Endothelial cell of hepatic sinusoid (primary cell): ENCODE data around the gene TAF6.

Experiments used
- in situ Hi-C: cut with HindIII; loops from 2 replicates; pipeline ENCODE4 v1.10.0; 2017; ENCODE audit warnings: low sequenced_read_pairs

Gene TAF6

GRCh38 chr7:100098913-100099312 is 20.2 kb downstream of the TAF6 start:
- in situ Hi-C loops: no loop called here

GRCh38 chr7:100095704-100096103 is 23.5 kb downstream of the TAF6 start:
- in situ Hi-C loops: no loop called here

- in situ Hi-C loops: no loop called here
Measured at GRCh38 chr7:100095289-100095688, 23.9 kb downstream of the TAF6 start.

- in situ Hi-C loops: no loop called here
Measured at GRCh38 chr7:100093925-100094486, 25.2 kb downstream of the TAF6 start.

GRCh38 chr7:100093498-100093897 is 25.7 kb downstream of the TAF6 start:
- in situ Hi-C loops: no loop called here

GRCh38 chr7:100093054-100093453 is 26.1 kb downstream of the TAF6 start:
- in situ Hi-C loops: no loop called here

- in situ Hi-C loops: no loop called here
Measured at GRCh38 chr7:100091411-100092181, 27.6 kb downstream of the TAF6 start.

- in situ Hi-C loops: no loop called here
Measured at GRCh38 chr7:100090527-100091410, 28.4 kb downstream of the TAF6 start.

GRCh38 chr7:100089458-100090196 is 29.5 kb downstream of the TAF6 start:
- in situ Hi-C loops: no loop called here

- in situ Hi-C loops: no loop called here
Measured at GRCh38 chr7:100088621-100089457, 30.3 kb downstream of the TAF6 start, which contains the start of gene COPS6. Gene COPS6, plus strand, starts transcription at chr7:100088969. Its CDS starts 22 bp downstream, at chr7:100088991.

GRCh38 chr7:100088095-100088620 is 31.0 kb downstream of the TAF6 start:
- in situ Hi-C loops: no loop called here

- in situ Hi-C loops: no loop called here
Measured at GRCh38 chr7:100087055-100087750, 32.0 kb downstream of the TAF6 start.

- in situ Hi-C loops: no loop called here
Measured at GRCh38 chr7:100085515-100085914, 33.6 kb downstream of the TAF6 start.

GRCh38 chr7:100082978-100083377 is 36.2 kb downstream of the TAF6 start:
- in situ Hi-C loops: no loop called here

- in situ Hi-C loops: no loop called here
Measured at GRCh38 chr7:100081535-100082102, 37.5 kb downstream of the TAF6 start, which contains the start of gene ZNF3. Gene ZNF3, minus strand, starts transcription at chr7:100081723. Its CDS starts 4,366 bp downstream, at chr7:100077357.

- in situ Hi-C loops: no loop called here
Measured at GRCh38 chr7:100080907-100081534, 38.1 kb downstream of the TAF6 start.

- in situ Hi-C loops: loop anchor here (5.0 kb wide), 1 partner anchor 63 kb away; no protein-coding TSS in a partner anchor
Measured at GRCh38 chr7:100079024-100079560, 40.1 kb downstream of the TAF6 start.

GRCh38 chr7:100077205-100077604 is 42.0 kb downstream of the TAF6 start:
- in situ Hi-C loops: loop anchor here (5.0 kb wide), 1 partner anchor 65 kb away; no protein-coding TSS in a partner anchor
